GM18867 (cell line): ENCODE data around the gene SLC28A3.
"Not testable (repeated sequence)": the region's sequence is repeated elsewhere in the genome, so short reads cannot be mapped to it uniquely, and the experiment has no call there.

Experiments used
- ATAC-seq: cut with Tn5 transposase; IDR thresholded peaks from one replicate; pipeline ENCODE4 v1.9.1; 2021; ENCODE audit warnings: mild to moderate bottlenecking, moderate library complexity; ENCODE audit not compliant: unreplicated experiment

SLC28A3 gene, protein sequence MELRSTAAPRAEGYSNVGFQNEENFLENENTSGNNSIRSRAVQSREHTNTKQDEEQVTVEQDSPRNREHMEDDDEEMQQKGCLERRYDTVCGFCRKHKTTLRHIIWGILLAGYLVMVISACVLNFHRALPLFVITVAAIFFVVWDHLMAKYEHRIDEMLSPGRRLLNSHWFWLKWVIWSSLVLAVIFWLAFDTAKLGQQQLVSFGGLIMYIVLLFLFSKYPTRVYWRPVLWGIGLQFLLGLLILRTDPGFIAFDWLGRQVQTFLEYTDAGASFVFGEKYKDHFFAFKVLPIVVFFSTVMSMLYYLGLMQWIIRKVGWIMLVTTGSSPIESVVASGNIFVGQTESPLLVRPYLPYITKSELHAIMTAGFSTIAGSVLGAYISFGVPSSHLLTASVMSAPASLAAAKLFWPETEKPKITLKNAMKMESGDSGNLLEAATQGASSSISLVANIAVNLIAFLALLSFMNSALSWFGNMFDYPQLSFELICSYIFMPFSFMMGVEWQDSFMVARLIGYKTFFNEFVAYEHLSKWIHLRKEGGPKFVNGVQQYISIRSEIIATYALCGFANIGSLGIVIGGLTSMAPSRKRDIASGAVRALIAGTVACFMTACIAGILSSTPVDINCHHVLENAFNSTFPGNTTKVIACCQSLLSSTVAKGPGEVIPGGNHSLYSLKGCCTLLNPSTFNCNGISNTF

DNA sequence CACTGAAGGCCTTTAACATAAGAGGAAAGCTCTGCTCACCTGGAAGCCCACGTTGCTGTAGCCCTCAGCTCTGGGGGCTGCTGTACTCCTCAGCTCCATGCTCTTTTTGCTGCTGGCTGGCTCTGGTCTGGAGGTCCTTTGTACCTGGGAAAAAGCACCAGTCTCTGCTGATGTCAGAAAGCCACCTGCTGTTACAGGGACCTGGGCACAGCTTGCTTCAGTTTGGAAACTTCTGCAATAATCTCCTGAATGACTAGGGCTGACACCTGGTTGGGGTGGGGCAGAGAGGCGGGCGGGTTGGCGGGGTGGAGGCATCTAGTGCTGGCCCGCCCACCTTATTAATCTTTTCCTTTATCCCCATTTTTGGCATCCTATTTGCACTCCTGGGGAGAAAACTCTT is at the start of gene SLC28A3:
TSS of gene SLC28A3 (minus strand) at position 224 of the 400 bp plus-strand sequence. CDS start at position 99, 125 bp downstream.
- ATAC-seq, result no peak

GRCh38 chr9:84390254-84390653 is 49.7 kb upstream of the SLC28A3 start:
- not testable (repeated sequence) for ATAC-seq

GRCh38 chr9:84387821-84388220 is 47.3 kb upstream of the SLC28A3 start:
- ATAC-seq, result no peak

- ATAC-seq, result no peak
Observed at GRCh38 chr9:84386753-84387152, 46.2 kb upstream of the SLC28A3 start.

DNA sequence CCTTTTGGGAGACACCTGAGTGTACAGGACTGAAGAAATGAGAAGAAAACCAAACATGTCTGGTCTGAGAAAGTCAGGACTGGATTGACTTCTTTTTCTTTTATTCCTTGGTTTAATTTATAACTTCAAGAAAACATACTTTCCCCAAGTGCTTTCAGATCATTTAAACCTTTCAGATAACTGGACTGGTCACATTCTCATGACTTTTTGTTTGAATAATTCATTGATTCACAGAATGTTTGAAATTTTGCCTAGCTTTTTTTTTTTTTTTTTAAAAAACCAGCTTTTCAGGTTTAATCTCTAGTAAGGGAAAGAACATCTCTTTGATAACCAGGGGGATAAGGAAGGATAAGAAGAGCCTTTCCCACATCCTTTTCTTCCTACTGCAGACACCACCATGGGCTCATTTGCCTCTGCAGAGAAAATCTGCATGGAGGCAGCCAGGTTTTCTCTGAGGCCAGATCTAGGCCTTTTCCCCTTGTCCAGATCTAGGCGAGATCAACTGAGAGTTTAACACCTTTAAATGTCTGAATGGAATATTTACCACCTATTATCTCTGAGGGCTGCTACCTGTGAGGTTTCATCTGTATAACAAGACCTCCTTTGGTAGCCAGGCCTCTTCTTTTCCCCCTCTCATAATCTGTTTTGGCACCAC is 45.0 kb upstream of the SLC28A3 start:
- no peak for ATAC-seq

- ATAC-seq, result no peak
Observed at GRCh38 chr9:84384617-84385016, 44.1 kb upstream of the SLC28A3 start.

DNA sequence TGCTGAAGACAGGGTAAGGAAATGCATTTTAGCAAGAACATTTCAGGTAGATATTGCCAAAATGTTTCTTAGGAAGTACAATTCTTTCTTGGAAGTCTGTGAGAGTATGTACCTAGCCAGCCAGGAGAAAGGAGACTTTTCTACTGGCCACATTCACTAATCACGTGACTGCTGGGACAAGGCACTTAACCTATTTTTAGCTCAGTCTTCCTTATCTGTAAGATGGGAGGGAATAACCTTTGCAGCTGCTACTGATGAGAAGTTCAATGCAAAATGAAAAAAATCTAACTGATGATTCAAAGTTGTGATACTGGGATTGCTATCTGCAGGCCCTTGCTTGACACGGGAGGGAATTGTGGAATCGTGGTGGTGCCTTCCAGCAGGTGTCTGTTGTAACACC is 42.6 kb upstream of the SLC28A3 start:
- ATAC-seq, result no peak

GRCh38 chr9:84382720-84383119 is 42.2 kb upstream of the SLC28A3 start:
- ATAC-seq, result no peak

DNA sequence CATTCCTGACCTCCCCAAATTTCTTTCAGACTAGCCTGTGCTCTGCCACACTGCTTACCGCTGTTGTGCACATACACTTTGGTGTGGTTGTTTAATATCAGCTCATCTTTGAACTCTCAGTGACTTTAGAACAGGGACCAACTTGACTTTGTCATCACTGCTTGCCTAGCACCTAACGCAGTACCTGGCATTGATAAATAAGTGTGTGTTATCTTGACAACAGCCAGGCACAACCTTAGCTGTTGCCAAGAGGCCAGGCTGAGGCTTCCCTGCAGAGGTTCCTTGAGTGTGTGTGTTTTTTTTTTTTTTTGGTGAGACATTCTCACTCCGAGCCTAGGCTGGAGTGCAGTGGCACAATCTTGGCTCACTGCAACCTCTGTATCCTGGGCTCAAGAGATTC is 41.0 kb upstream of the SLC28A3 start:
- ATAC-seq, result no peak

DNA sequence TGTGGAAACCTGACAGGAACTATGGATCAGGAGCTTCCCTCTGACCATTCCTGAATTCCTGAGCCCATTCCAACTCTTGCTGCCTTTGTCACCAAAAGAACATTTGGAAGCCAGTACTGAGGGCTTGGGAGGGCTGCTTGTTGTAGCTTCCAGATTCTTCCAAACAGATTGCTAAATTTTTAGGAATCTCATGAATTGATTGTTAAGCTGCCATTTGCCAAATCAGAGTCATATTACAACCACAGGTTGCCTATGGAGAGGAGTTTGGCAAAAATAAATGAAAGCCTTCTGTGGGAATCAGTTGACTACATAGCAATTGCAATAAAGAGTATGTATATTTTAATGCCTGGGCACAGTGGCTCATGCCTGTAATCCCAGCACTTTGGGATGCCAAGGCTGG is 39.2 kb upstream of the SLC28A3 start:
- no peak for ATAC-seq

GRCh38 chr9:84375954-84376353 is 35.4 kb upstream of the SLC28A3 start:
- no peak for ATAC-seq

DNA sequence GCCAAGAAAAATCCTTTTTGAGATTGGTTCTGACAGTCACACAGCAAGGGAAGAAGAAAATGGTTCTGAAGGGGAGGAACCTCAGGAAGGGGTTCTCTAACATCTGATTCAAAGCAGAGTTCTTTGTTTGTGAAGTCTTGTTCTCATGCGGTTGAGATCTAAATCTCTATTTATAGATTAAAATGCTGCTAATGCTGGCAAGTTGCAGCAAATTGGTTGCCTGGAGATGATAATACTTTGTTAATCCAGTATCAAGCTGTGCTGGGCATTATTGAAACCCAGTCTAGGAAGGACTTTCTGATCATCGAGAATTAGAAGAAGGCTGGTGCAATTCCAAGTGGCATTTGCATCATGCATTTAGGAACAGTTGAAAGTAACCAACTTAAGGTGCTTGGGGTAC is 34.0 kb upstream of the SLC28A3 start:
- ATAC-seq, result no peak

DNA sequence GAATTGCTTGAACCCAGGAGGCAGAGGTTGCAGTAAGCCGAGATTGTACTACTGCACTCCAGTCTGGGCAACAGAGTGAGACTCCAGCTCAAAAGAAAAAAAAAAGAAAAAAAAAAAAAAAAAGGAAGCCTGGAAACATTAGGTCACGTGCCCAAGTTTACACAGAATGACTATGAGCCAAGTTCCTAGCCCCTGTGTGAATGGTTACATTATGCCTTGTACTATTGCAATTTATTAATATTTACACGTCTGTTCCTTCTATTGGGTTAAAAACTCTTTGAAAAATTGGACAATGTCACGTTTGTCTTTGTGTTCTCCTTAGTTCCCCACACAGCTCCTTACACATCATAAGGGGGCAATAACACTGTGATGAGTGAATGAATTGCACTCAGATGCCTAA is 33.5 kb upstream of the SLC28A3 start:
- no peak for ATAC-seq

GRCh38 chr9:84371737-84372136 is 31.2 kb upstream of the SLC28A3 start:
- ATAC-seq, result no peak

GRCh38 chr9:84368601-84369000 is 28.0 kb upstream of the SLC28A3 start:
- ATAC-seq, result no peak

- ATAC-seq, result not testable (repeated sequence)
Observed at GRCh38 chr9:84367726-84368125, 27.2 kb upstream of the SLC28A3 start.

DNA sequence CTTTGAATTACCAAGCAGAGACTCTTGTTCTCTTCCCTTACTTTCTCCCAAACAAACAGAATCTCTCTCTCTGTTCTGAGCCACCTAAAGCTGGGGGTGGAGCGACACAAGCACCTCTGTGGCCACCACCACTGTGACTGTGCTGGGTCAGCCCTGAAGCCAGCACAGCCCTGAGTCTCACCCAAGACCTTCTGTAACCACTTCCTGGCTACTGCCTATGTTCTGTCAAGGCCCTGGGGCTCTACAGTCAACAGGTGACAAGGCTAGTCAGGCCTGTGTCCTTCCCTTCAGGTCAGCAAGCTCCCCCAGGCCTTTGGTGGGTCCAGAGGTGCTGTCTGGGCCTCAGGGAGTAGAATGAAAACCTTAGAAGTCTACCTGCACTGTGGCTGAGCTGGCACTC is 26.1 kb upstream of the SLC28A3 start:
- ATAC-seq, result no peak

GRCh38 chr9:84364894-84365490 is 24.4 kb upstream of the SLC28A3 start:
- not testable (repeated sequence) for ATAC-seq

GRCh38 chr9:84361645-84362044 is 21.1 kb upstream of the SLC28A3 start:
- no peak for ATAC-seq

DNA sequence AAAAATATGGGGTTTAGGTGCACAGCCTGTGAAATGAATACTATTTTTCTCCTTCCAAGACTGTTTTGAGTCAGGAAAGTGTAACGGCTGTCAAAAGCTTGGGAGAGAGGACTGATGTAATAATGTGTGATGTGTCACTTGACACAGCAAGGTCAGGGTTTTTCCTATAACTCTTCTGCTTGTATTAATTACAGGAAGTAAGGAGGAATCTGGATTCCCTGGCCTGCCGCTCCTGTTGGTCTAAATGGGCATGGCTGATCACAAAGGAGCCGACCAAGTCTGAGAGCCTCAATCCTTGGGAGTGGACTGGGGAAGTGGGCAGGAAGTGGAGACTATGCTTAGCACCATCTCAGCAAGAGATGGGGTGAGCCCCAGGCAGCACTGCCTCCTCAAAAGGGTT is 16.7 kb upstream of the SLC28A3 start:
- no peak for ATAC-seq

DNA sequence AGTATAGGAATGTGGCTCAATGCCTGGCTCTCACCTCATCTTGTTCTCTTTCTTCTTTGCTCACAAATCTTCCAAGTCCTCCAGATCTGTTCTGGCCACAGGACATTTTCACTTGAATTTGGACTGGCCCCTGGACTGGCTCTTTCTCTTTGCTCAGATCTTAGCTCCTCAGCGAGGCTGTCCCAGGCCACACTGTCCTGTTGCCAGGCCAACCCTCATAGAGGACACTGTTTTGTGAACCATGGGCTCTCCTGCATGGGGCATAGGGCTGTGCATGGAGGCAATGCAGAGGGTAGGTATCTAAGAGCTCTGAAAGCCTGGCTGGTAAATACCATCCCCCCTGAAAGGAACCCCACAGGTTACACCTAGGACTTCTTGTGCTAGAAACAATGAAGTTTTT is 13.5 kb upstream of the SLC28A3 start:
- no peak for ATAC-seq
